NT2/D1 (cell line): ENCODE measurements around the gene PLA2G4D.

Experiments
- YY1 ChIP-seq: IDR thresholded peaks from 2 replicates; pipeline ENCODE4 v1.6.1; 2011; ENCODE audit not compliant: insufficient read length, insufficient read depth
- ZNF274 ChIP-seq: IDR thresholded peaks from 2 replicates; pipeline ENCODE4 v1.6.1; 2011; ENCODE audit warnings: mild to moderate bottlenecking, low read depth, low read length

GRCh38 chr15:42034628-42035434 lies 59.5 kb downstream of the PLA2G4D start:
- TF ChIP-seq YY1 (no peak), ZNF274 (no peak)
